Suprapubic skin (tissue), 3 donors: Measurements from ENCODE around the gene FBRSL1.

Source experiments
- CTCF ChIP-seq, 2 donors: fragments of 200-600 bp in 1 of 2; fragments of 450-650 bp in 1 of 2; sonication (generic) in 1 of 2; IDR thresholded peaks; one replicate each; pipeline ENCODE4 v1.5.1; 2016 to 2019; ENCODE audit warnings: antibody characterized with exemption in 2 of 2, mild to moderate bottlenecking in 1 of 2, moderate library complexity in 1 of 2
- POLR2AphosphoS5 ChIP-seq, 3 donors: sonication (generic); formaldehyde crosslinking; IDR thresholded peaks; one replicate each; pipeline ENCODE4 v1.6.1; 2017; ENCODE audit warnings: antibody characterized with exemption in 3 of 3

GRCh38 chr12:132466241-132467201 lies 23.4 kb upstream of the FBRSL1 start:
- TF ChIP-seq POLR2AphosphoS5 (IDR thresholded peaks at IDR 0.05) = no peak
- no peak for TF ChIP-seq CTCF (IDR thresholded peaks at IDR 0.05)
